Stimulated activated CD8-positive, alpha-beta memory T cell treated with anti-CD3 and anti-CD28 coated beads, Interleukin-7, amount 100 ng/mL, for 24 hours (primary cell): Measurements from ENCODE around the gene COP1.

Experiments
- DNase-seq: peaks from one replicate; pipeline ENCODE4 v3.0.0-alpha.2; 2020; ENCODE audit warnings: low read depth

COP1 gene

GRCh38 chr1:175963740-175964139 lies 243.3 kb downstream of the COP1 start:
- no peak for DNase-seq

- no peak for DNase-seq
Observed at GRCh38 chr1:175960169-175960568, 246.9 kb downstream of the COP1 start.

DNA sequence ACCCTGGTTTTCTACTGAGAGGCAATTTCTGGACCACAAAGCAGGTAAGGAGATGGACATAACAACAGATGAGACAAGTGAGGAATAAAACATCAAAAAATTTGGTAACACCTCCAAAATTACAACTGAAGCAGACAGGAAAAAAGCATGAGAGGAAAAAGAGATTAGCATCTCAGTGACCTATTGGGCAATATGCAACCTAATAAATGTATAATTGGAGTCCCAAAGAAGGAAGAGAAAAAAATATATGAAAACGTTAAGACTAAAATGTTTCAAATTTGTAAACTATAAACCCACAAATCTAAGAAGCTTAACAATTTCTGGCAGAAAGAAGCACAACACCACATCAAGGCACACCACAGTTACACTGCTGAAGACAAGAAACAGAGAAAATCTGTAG lies 255.5 kb downstream of the COP1 start:
- no peak for DNase-seq

GRCh38 chr1:175947771-175948170 lies 259.3 kb downstream of the COP1 start:
- no peak for DNase-seq

DNA sequence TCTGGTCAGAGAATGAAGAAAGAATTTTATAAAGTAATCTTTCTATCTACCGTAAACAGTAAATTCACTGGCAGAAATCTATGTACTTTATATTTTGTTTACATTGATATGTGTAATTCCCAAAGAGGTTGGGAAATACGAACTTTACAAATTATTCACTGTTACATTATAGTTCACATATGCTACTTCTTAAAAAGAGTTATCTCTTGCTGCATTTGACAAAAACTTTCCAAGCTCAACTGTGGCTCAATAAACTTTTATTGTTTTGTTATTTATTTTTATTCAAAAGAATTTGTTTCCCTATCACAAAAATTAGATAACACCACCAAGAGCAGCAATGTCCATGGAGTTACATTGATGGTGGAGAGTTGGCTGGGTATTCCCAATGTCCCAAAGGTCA lies 262.5 kb downstream of the COP1 start:
- DNase-seq, result no peak

GRCh38 chr1:175941164-175941563 lies 265.9 kb downstream of the COP1 start:
- DNase-seq, result no peak

DNA sequence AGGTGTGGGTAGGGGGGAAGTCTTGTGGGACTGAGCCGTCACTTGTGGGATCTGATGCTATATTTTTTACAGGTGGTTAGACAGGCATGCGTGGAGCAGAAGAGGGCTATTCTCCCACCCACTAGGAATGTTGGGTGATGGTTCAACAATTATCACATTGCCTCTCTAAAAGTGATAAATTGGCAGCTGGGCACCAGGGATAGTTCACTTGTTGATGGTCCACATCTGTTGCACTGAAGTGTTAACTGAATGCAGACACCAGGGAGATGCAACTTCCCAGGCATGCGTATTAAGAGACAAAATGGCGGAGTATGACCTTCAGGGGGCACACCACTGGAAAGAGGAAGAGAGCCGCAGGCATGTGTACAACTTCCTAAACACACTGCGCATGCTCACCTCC lies 270.4 kb downstream of the COP1 start:
- no peak for DNase-seq

- no peak for DNase-seq
Observed at GRCh38 chr1:175935566-175936115, 271.4 kb downstream of the COP1 start.

DNA sequence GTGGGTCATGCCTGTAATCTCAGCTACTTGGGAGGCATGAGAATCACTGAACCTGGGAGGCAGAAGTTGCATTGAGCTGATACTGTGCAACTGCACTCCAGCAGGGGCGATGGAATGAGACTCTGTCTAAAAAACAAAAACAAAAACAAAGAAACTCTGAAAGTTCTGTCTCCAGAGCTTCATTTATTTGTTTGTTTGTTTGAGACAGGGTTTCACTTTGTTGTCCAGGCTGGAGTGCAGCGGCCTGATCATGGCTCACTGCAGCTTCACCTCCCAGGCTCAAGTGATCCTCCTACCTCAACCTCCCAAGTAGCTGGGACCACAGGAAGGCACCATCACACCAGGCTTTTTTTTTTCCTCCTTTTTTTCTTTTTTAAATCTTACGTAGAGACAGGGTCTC lies 271.9 kb downstream of the COP1 start:
- DNase-seq, result no peak

DNA sequence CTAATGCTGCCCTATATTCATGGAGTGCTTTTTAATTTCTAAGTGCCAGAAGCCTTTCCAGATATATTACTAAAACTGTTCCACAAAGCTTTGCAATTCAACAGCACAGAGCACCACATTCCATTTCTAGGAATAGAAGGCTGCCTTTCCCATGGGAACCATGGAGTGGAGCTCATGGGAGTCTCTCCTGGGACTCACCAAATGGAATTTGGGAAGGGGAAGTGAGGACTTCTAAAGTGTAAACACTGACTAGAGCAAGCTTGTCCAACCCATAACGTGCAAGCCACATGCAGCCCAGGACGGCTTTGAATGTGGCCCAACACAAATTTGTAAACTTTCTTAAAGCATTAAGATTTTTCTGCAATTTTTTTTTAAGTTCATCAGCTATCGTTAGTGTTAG lies 273.3 kb downstream of the COP1 start:
- DNase-seq, result no peak

- DNase-seq, result no peak
Observed at GRCh38 chr1:175927944-175928343, 279.1 kb downstream of the COP1 start.

GRCh38 chr1:175922254-175922881 lies 284.7 kb downstream of the COP1 start:
- DNase-seq, result no peak

DNA sequence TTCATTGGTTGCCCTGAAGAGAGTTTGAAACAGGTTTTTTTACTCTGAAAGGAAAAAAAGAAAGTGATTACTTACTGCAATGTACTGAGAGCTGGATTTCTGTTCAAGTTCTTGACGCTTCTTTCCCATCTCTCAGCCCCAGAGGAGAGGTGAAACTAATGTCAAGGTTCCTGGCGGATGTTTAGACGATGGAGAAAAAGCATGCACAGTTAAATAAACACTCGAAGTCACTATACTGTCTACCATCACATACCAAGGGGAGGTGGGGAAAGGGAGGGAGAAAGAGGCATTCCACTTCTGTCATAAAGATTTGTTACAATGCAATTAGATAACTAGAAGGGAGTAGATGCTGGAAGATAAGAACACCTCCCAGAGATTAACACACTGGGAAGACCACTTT lies 286.7 kb downstream of the COP1 start:
- no peak for DNase-seq

DNA sequence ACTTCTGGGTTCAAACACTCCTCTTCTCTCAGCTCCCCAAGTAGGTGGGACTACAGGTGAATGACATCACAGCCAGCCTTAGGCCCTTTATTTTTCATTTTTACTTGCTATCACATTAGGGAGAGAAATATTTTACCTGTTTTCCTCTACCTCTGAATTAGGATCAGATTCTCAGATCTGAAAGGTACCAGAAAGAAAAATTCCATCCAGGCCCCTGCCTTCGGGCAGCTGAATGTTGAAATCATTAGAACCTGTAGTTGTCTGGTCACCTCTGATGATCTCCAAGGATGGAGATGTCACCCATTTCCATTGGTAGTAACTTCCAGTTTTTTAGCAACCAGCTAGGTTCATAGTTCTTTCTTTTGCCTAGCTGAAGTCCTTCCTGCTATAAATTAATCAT lies 288.1 kb downstream of the COP1 start:
- no peak for DNase-seq

GRCh38 chr1:175918364-175918801 lies 288.7 kb downstream of the COP1 start:
- DNase-seq, result no peak

- no peak for DNase-seq
Observed at GRCh38 chr1:175914115-175914514, 293.0 kb downstream of the COP1 start.

GRCh38 chr1:175911138-175911537 lies 295.9 kb downstream of the COP1 start:
- no peak for DNase-seq

DNA sequence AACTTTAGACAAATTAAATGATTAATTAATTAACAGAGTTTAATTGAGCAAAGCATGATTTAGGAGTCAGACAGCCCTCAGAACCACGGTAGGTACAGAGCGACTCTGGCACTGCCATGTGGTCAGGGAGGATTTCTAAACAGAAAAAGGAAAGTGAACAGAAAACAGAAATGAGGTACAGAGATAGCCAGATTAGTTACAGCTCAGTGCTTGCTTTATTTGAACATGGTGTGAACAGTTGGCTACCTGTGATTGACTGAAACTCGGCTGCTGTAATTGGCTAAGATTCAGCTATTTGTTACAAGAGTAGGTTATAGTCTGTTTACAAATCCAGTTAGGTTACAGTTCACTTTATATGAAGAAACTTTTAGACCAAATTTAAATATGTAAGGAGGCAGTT lies 300.7 kb downstream of the COP1 start:
- no peak for DNase-seq

GRCh38 chr1:175904808-175905207 lies 302.3 kb downstream of the COP1 start:
- no peak for DNase-seq

DNA sequence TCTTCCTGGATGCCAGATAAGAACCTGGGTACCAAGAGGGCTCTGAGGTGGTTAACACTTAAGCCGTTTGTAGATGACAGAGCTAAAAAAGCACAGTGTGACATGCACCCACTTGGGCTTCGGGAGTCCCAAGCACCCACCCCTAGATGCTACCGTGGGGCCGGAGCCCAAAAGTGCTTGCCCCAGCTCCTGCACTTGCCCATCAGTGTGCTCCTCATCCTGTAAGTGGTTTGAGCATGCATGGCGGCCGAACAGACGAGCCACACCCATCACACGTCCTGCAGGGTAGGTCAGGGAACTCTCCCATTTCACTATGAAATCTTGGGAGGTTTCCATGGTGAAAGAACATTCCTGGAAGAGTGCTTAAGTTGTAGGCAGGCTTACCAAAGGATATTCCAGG lies 304.8 kb downstream of the COP1 start:
- no peak for DNase-seq

- no peak for DNase-seq
Observed at GRCh38 chr1:175901076-175901836, 305.8 kb downstream of the COP1 start.

GRCh38 chr1:175900171-175900570 lies 306.9 kb downstream of the COP1 start:
- no peak for DNase-seq

DNA sequence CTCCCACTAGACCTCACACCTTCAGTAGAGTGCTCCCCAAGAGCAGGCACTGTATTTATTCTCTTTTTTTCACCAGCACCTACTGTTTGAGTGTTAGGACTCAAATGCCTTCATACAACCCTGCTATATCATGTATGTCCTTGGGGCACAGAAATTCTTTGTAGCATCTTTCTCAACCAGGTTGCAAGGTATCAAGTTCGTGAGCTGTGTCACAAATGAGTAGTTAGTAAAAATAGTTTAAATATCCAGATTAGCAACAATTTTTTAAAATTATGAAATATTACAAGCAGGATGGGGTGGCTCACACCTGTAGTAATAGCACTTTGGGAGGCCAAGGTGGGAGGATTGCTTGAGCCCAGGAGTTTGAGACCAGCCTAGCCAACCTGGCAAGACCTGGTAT lies 311.1 kb downstream of the COP1 start:
- no peak for DNase-seq
